ENCODE measurements around the gene PRKCH. TPM values are rescaled to one million over a fixed set of nuclear protein-coding genes. Genes with fewer than 3 reads are reported as not detected.
"Not testable (repeated sequence)": the region's sequence is repeated elsewhere in the genome, so short reads cannot be mapped to it uniquely, and the experiment has no call there.

PRKCH gene
- total RNA-seq, 1 donor from 2014 or later: 19.1 TPM

DNA sequence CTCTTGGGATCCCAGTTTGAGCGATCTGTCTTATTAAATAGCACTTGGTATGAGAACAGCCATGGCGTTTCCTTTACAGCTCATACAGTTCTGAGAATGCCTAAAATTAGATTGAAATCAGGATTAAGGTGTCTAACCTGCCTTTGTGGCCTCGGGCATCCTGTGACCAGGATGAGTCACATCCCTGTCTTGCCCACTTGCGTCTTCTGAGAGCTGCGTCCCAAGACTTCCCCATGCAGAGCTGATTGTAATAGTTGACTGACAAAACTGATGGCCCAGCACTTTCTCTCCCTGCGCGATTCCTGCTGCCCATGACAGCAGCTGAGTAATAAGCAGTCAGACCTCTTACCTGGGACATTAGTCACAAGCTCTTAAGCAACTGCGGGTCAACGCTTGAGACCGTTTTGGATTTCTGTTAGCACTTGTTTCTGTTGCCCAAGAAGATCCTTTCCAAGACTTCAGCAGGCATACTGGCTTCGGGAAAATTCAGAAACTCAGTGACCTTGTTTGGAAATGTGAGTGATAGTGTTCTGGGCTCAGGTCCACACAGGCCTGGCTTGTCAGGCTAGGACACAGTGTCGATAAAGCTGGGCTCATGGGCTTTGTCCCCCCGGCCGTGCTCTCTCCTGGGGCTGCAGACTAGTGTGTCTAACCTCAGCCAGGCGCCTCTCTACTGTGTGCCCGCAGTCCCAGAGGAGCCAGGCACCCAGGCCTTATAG is 204.1 kb downstream of the PRKCH start:
- peak overlapping the region; percentile 31 for H3K4me3 Mint-ChIP-seq
- peaks cover 5% of the 10 kb centered on the region for H3K36me3 Mint-ChIP-seq
- H3K27ac Mint-ChIP-seq: peak overlapping the region; percentile 94

DNA sequence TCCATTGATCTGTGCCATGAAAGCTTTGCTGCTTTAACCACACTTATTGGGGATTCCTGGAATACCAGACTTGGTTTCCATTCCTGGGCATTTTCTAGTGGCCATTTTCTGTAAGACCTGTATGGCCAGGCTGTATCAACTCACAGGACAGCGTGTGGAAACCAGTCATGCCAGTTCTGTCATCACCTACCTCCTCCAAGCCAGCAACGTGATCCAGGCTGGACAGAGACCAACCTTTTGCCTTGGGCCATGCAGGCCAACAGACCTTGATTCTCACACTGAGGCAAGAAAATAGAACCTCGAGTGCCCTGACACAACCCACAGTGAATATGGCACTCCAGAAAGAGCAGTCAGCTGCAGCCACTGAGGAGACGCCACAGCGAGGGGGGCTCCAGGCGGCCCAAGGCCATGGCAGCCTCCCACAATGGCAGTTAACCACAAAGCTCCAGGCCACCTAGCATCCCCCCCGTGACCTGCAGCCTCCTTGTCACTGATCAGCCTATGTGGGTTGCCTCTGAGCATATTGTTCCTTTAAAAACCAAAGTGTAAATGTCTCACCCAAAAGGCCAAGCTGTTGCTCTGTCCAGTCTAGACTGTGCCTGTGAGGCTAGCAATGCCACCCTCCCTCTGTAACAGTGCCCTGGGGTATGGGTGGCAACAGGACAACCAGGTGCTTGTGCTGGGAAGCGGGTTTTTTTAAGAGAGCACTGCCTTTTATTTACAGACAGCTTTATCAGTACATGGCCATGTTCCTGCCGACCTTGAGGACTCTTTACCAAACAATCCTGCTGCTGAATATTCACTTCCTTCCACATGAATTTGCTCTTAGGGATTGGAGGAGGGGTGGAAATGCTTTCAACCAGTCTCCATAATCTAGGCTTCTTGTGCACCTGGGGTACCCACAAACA is 205.3 kb downstream of the PRKCH start:
- Mint-ChIP-seq H3K4me3 (peak overlapping the region; percentile 16), H3K27me3 (no peaks in the 10 kb centered on the region), H3K27ac (peak overlapping the region; percentile 94), H3K36me3 (peaks cover 5% of the 10 kb centered on the region), H3K9me3 (peaks cover 7% of the 10 kb centered on the region), H3K4me1 (ENCODE audit: unreplicated experiment) (peaks cover 49% of the 10 kb centered on the region)
- DNase-seq (ENCODE audit: extremely low spot score, unreplicated experiment): no peak
- TF ChIP-seq, protein P1, sequence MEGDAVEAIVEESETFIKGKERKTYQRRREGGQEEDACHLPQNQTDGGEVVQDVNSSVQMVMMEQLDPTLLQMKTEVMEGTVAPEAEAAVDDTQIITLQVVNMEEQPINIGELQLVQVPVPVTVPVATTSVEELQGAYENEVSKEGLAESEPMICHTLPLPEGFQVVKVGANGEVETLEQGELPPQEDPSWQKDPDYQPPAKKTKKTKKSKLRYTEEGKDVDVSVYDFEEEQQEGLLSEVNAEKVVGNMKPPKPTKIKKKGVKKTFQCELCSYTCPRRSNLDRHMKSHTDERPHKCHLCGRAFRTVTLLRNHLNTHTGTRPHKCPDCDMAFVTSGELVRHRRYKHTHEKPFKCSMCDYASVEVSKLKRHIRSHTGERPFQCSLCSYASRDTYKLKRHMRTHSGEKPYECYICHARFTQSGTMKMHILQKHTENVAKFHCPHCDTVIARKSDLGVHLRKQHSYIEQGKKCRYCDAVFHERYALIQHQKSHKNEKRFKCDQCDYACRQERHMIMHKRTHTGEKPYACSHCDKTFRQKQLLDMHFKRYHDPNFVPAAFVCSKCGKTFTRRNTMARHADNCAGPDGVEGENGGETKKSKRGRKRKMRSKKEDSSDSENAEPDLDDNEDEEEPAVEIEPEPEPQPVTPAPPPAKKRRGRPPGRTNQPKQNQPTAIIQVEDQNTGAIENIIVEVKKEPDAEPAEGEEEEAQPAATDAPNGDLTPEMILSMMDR (conservative IDR thresholded peaks at IDR 0.05): no peak

More for the DNA sequence above, 204.1 kb downstream of the PRKCH start:
- no peaks in the 10 kb centered on the region for H3K27me3 Mint-ChIP-seq
- TF ChIP-seq, protein P1 (conservative IDR thresholded peaks at IDR 0.05): no peak
- peaks cover 49% of the 10 kb centered on the region for H3K4me1 Mint-ChIP-seq (ENCODE audit: unreplicated experiment)
- DNase-seq (ENCODE audit: extremely low spot score, unreplicated experiment): no peak
- peaks cover 7% of the 10 kb centered on the region for H3K9me3 Mint-ChIP-seq

DNA sequence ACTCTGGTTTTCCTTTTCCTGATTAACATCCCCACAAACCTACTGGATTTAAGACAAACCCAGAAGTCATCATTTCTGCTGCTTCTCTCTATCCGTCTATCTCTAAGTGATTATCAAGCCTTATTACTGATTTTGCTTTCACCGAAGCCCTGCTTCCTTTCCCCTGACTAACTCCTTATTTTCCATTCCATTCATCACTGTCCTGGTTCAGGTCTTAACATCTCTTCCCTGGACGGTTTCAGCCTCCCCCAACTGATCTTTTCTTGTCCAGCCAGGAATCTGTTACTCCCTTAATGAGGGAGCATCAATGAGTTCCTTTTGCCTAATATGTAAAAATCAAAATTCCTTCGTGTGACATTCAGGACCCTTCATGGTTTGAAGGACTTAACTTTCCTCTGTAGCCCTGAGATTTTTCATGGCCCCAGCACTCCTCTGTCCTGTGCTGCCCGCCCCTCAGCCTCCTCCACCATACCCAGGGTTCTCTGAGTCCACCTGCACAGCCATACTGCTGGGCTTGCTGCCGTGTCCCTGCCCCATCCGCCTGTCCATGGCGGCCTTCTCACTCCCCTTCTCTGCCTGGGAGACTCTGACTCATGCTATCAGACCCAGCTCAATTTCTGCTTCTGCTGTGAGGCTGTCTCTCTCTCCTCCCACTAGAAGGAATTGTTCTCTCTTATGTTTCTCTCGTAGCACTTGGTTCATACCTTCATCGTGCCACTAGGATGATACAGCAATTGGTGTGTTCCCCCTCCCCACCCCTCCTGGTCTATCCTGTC is 206.1 kb downstream of the PRKCH start:
- H3K4me1 Mint-ChIP-seq (ENCODE audit: unreplicated experiment): peaks cover 46% of the 10 kb centered on the region
- H3K27ac Mint-ChIP-seq: peak overlapping the region; percentile 36
- peaks cover 1% of the 10 kb centered on the region for H3K9me3 Mint-ChIP-seq
- TF ChIP-seq, protein P1 (conservative IDR thresholded peaks at IDR 0.05): no peak
- peak overlapping the region; percentile 16 for H3K4me3 Mint-ChIP-seq
- H3K36me3 Mint-ChIP-seq: no peaks in the 10 kb centered on the region
- no peaks in the 10 kb centered on the region for H3K27me3 Mint-ChIP-seq
- DNase-seq (ENCODE audit: extremely low spot score, unreplicated experiment): no peak

DNA sequence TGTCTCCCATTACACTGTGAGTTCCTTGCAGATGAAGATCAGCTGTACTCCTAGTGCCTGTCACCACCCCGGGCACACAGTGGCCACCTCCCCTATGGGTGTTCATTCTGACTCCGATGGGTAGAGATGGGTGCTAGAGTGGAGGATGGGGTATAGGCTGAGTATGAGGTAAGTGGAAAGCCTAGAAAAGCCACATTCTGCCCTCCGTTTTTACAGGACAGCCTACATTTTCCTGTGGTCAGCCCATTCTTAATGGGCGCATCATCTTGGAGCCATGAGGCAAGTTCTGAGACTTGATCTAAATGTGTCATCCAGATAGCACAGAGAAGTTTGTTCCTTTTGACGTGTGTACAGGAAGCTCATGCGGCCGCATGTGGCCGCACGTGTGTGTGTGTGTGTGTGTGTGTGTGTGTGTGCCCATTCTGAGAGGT is 207.2 kb downstream of the PRKCH start:
- DNase-seq (ENCODE audit: extremely low spot score, unreplicated experiment): no peak
- H3K4me3 Mint-ChIP-seq: no peak overlapping the region
- H3K27me3 Mint-ChIP-seq: no peaks in the 10 kb centered on the region
- H3K4me1 Mint-ChIP-seq (ENCODE audit: unreplicated experiment): peaks cover 42% of the 10 kb centered on the region
- H3K9me3 Mint-ChIP-seq: no peaks in the 10 kb centered on the region
- H3K27ac Mint-ChIP-seq: no peak overlapping the region
- TF ChIP-seq, protein P1 (conservative IDR thresholded peaks at IDR 0.05): no peak
- H3K36me3 Mint-ChIP-seq: no peaks in the 10 kb centered on the region

DNA sequence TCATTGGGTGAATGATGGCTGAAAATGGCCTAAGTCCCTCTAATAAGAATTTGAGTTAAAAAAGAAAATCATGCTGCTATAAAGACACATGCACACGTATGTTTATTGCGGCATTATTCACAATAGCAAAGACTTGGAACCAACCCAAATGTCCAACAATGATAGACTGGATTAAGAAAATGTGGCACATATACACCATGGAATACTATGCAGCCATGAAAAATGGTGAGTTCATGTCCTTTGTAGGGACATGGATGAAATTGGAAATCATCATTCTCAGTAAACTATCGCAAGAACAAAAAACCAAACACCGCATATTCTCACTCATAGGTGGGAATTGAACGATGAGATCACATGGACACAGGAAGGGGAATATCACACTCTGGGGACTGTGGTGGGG is 208.0 kb downstream of the PRKCH start:
- H3K4me1 Mint-ChIP-seq (ENCODE audit: unreplicated experiment): peaks cover 34% of the 10 kb centered on the region
- H3K27me3 Mint-ChIP-seq; H3K27ac Mint-ChIP-seq; DNase-seq (ENCODE audit: extremely low spot score, unreplicated experiment); H3K9me3 Mint-ChIP-seq; H3K4me3 Mint-ChIP-seq; H3K36me3 Mint-ChIP-seq: not testable (repeated sequence)

Data from type B pancreatic cell (in vitro differentiated cells).